Measurements from ENCODE around the gene S100A9.

The S100A9 gene

GRCh38 chr1:153395136-153395685 is 37.6 kb downstream of the S100A9 start:
- TF ChIP-seq CTCF (conservative IDR thresholded peaks at IDR 0.05; ENCODE audit: low read depth, low read length) = no peak
- H3K4me3 ChIP-seq (ENCODE audit: low read depth, low read length) = no peak overlapping the region
- no peak for DNase-seq (ENCODE audit: low read depth)

GRCh38 chr1:153395776-153396175 is 38.1 kb downstream of the S100A9 start:
- DNase-seq (ENCODE audit: low read depth) = no peak
- no peak for TF ChIP-seq CTCF (conservative IDR thresholded peaks at IDR 0.05; ENCODE audit: low read depth, low read length)
- no peak overlapping the region for H3K4me3 ChIP-seq (ENCODE audit: low read depth, low read length)

- no peak overlapping the region for H3K4me3 ChIP-seq (ENCODE audit: low read depth, low read length)
- no peak for DNase-seq (ENCODE audit: low read depth)
- TF ChIP-seq CTCF (conservative IDR thresholded peaks at IDR 0.05; ENCODE audit: low read depth, low read length) = no peak
These were observed 38.8 kb downstream of the S100A9 start for GRCh38 chr1:153396461-153396860.

- no peak for TF ChIP-seq CTCF (conservative IDR thresholded peaks at IDR 0.05; ENCODE audit: low read depth, low read length)
- H3K4me3 ChIP-seq (ENCODE audit: low read depth, low read length) = no peak overlapping the region
- no peak for DNase-seq (ENCODE audit: low read depth)
These were observed 39.6 kb downstream of the S100A9 start for GRCh38 chr1:153397051-153397923.

- no peak for DNase-seq (ENCODE audit: low read depth)
- H3K4me3 ChIP-seq (ENCODE audit: low read depth, low read length) = no peak overlapping the region
- TF ChIP-seq CTCF (conservative IDR thresholded peaks at IDR 0.05; ENCODE audit: low read depth, low read length) = no peak
These were observed 40.4 kb downstream of the S100A9 start for GRCh38 chr1:153397924-153398651.

- DNase-seq (ENCODE audit: low read depth) = no peak
- no peak overlapping the region for H3K4me3 ChIP-seq (ENCODE audit: low read depth, low read length)
- TF ChIP-seq CTCF (conservative IDR thresholded peaks at IDR 0.05; ENCODE audit: low read depth, low read length) = no peak
These were observed 41.9 kb downstream of the S100A9 start for GRCh38 chr1:153399401-153400055.

Measured in choroid plexus epithelial cell (primary cell).